Endothelial cell (in vitro differentiated cells): Measurements from ENCODE around the gene NRIP2. TPM values are rescaled to one million over a fixed set of nuclear protein-coding genes. Genes with fewer than 3 reads are reported as not detected.

ENCODE experiments used
- DNase-seq: peaks from one replicate; pipeline ENCODE4 v3.0.0; 2021; ENCODE audit warnings: low spot score
- H3K27ac Mint-ChIP-seq: one replicate; pipeline ENCODE4 v1.8.0; 2021; ENCODE audit warnings: mixed read lengths, inconsistent platforms; ENCODE audit not compliant: unreplicated experiment
- H3K27me3 Mint-ChIP-seq: one replicate; pipeline ENCODE4 v1.8.0; 2021; ENCODE audit warnings: mild to moderate bottlenecking, moderate library complexity, mixed read lengths, inconsistent platforms; ENCODE audit not compliant: unreplicated experiment
- H3K36me3 Mint-ChIP-seq: one replicate; pipeline ENCODE4 v1.8.0; 2021; ENCODE audit warnings: mild to moderate bottlenecking, low read depth, mixed read lengths, inconsistent platforms; ENCODE audit not compliant: unreplicated experiment
- H3K4me1 Mint-ChIP-seq: one replicate; pipeline ENCODE4 v1.8.0; 2021; ENCODE audit warnings: mild to moderate bottlenecking, mixed read lengths, inconsistent platforms; ENCODE audit not compliant: unreplicated experiment
- H3K4me3 Mint-ChIP-seq: one replicate; pipeline ENCODE4 v1.8.0; 2021; ENCODE audit warnings: mild to moderate bottlenecking, mixed read lengths, inconsistent platforms; ENCODE audit not compliant: unreplicated experiment
- H3K9me3 Mint-ChIP-seq: one replicate; pipeline ENCODE4 v1.8.0; 2021; ENCODE audit warnings: mixed read lengths, inconsistent platforms; ENCODE audit not compliant: unreplicated experiment
- CTCF ChIP-seq: fragments of 200-600 bp; sonication (generic); IDR thresholded peaks from one replicate; pipeline ENCODE4 v1.5.0; 2021; ENCODE audit warnings: antibody characterized with exemption; ENCODE audit not compliant: unreplicated experiment
- long read RNA-seq: library from polyadenylated mRNA; unstranded; transcript quantifications from one replicate; pipeline ENCODE4 v2.0.0, GENCODE V29; 2020; ENCODE audit not compliant: unreplicated experiment
- total RNA-seq: library from RNA; stranded (reverse); fragmentation: NEBNext Ultra II Directional; extraction: Animal tissue kit (Norgen Biotek cat#: 25700); gene quantifications from one replicate; pipeline ENCODE4 v1.2.1, GENCODE V29; 2021; ENCODE audit not compliant: unreplicated experiment

Gene NRIP2, protein sequence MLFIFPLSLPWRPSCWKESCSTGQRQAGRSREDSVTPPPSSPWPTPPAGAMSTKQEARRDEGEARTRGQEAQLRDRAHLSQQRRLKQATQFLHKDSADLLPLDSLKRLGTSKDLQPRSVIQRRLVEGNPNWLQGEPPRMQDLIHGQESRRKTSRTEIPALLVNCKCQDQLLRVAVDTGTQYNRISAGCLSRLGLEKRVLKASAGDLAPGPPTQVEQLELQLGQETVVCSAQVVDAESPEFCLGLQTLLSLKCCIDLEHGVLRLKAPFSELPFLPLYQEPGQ
- 0.13 TPM for total RNA-seq
- long read RNA-seq = 0 reads

DNA sequence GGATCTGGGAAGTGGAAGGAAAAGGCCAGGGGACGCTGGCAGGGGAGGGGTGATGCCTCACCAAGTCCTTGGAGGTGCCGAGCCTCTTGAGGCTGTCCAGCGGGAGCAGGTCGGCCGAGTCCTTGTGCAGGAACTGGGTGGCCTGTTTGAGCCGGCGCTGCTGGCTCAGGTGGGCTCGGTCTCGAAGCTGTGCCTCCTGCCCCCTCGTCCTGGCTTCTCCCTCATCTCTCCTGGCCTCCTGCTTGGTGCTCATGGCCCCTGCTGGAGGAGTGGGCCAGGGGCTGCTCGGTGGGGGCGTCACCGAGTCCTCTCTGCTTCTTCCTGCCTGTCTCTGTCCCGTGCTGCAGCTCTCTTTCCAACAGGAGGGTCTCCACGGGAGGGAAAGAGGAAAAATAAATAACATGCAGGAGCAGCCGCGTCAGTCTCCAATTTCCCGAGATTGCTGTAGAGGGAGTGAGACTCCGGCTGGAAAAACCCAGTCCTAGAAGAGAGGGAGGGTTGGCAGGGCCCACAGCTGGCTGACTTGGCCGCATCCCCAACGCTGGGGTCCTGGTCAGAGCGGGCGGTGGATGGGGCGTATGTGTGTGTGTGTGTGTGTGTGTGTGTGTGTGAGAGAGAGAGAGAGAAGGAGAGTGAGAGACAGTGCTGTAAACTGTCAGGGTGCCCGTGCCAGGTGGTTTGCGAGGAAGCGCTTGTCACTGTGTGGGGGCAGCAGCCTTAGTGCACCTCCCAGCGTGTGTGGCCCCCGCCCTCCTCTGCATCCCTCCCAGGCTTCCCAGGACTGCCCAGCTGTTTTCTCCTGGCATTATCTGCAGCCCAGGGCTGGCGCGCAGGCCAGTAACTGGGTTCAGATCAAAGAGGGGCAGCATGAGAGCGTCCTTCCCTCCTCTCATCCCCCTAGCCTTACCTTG lies at the start of gene NRIP2:
TSS of gene NRIP2 (minus strand) at position 455 of the 911 bp plus-strand sequence. CDS start at position 403, 52 bp downstream.
- DNase-seq = no peak
- H3K27ac Mint-ChIP-seq = no peak within 1 kb of the TSS
- H3K4me3 Mint-ChIP-seq = no peak within 1 kb of the TSS
- H3K9me3 Mint-ChIP-seq = no peaks in the 10 kb centered on the region
- TF ChIP-seq CTCF = no peak
- H3K36me3 Mint-ChIP-seq = peaks cover 8% of the 10 kb centered on the region
- peaks cover 13% of the 10 kb centered on the region for H3K4me1 Mint-ChIP-seq
- peaks cover 5% of the 10 kb centered on the region for H3K27me3 Mint-ChIP-seq

DNA sequence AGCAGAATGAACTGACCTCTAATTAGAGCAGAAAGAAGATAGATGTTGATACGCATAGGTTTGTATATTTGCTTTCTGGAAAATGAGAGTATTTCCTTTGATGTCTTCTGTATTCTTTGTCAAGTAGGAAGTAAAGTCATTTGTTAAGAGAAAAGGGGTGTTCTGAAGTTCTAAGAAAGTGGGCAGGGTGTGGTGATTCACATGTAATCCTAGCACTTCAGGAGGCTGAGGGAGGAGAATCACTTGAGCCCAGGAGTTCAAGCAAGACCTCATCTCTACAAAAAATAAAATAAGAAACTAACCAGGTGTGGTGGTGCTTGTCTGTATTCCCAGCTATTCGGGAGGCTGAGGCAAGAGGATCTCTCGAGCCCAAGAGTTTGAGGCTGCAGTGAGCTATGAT lies 45.0 kb upstream of the NRIP2 start:
- DNase-seq = no peak
- Mint-ChIP-seq H3K27me3 (peaks cover 8% of the 10 kb centered on the region), H3K4me1 (peaks cover 21% of the 10 kb centered on the region), H3K9me3 (no peaks in the 10 kb centered on the region), H3K36me3 (peaks cover 17% of the 10 kb centered on the region), H3K27ac (no peak overlapping the region), H3K4me3 (no peak overlapping the region)
- no peak for TF ChIP-seq CTCF

DNA sequence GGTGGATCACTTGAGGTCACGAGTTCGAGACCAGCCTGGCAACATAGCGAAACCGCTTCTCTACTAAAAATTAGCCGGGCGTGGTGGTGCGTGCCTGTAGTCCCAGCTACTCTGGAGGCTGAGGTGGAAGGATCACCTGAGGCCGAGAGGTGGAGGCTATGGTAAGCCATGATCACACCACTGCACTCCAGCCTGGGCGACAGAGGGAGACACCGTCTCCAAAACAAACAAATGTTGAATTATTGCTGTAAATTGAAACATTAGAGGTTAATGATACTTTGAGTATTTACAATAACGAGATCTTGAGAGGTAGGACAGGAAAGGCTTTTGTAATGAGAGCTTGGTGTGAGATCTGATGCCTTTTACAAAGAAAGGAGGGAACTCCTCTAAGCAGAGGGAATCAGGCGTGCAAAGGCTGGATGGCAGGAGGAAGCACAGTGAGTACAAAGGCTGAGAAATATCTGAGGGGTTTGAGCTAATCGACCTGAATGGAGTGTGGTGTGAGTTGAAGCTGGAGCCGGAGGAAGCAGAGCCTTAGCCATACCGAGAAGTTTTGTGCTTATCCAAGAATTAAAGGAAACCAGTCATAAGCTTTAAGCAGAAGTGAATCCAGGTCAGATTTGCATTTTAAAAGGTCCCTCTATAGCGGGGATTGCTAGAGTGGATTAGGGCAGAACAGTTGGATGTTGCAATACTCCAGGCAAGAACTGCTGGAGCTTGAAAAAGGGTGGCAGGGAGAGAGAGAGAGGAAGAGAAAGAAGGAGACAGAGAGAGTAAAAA lies 43.3 kb upstream of the NRIP2 start:
- no peak for DNase-seq
- H3K4me1 Mint-ChIP-seq = peaks cover 21% of the 10 kb centered on the region
- no peak for TF ChIP-seq CTCF
- peaks cover 15% of the 10 kb centered on the region for H3K36me3 Mint-ChIP-seq
- no peaks in the 10 kb centered on the region for H3K9me3 Mint-ChIP-seq
- peak overlapping the region; percentile 79 for H3K27ac Mint-ChIP-seq
- peaks cover 6% of the 10 kb centered on the region for H3K27me3 Mint-ChIP-seq
- peak overlapping the region; percentile 98 for H3K4me3 Mint-ChIP-seq

- no peaks in the 10 kb centered on the region for H3K9me3 Mint-ChIP-seq
- H3K4me3 Mint-ChIP-seq = peak within 1 kb of the TSS; percentile 98
- peaks cover 6% of the 10 kb centered on the region for H3K27me3 Mint-ChIP-seq
- peaks cover 21% of the 10 kb centered on the region for H3K4me1 Mint-ChIP-seq
- TF ChIP-seq CTCF = no peak
- DNase-seq = peak; percentile 92
- H3K36me3 Mint-ChIP-seq = peaks cover 15% of the 10 kb centered on the region
- H3K27ac Mint-ChIP-seq = peak within 1 kb of the TSS; percentile 79
These were observed 42.5 kb upstream of the NRIP2 start, which contains the start of the genes FOXM1 and RHNO1 for GRCh38 chr12:2877047-2877952. TSS of gene FOXM1 (minus strand) at chr12:2877174. CDS start at chr12:2874478, 2,696 bp downstream. TSS of gene RHNO1 (plus strand) at chr12:2877223. CDS start at chr12:2885367, 8,144 bp downstream.
